ENCODE data around the gene MACROD2.

DNA sequence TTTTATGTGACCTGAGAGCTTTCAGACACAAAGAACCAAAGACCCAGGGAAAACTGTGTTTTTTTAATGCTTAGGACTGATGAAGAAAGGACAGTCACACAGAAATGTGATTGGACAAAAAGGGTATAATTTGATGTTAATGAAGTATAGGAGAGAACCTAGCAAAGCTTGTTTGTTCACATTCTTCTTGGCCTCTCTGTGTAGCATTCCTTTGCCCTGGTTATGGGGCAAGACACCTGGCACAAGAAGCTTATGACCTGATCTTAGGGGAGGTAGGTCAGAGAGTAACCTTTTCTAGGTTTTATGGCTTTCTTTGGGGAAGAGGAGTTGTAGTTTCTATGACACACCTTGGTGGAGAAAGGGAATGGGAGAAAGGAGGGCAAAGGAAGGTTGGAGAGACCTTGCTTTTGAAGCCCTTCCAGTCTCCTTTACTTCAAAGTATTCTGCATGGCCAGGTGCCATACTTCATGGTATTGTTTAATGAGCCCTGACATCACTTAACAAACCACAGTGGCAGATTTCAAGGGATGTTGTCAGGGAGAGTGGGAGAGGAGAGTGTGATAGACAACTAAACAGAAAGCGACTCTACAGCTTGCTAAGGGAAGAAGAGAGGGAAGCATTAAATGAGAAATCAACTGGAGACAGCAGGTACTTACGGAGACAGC lies 1043.9 kb downstream of the MACROD2 start:
- TF ChIP-seq CTCF (IDR thresholded peaks at IDR 0.05) (no peak), POLR2A (IDR thresholded peaks at IDR 0.05) (no peak)

Data from uterus (tissue), 2 donors.